ENCODE results near the gene PCDHA7.
"Not testable (repeated sequence)": the region's sequence is repeated elsewhere in the genome, so short reads cannot be mapped to it uniquely, and the experiment has no call there.

PCDHA7 gene

DNA sequence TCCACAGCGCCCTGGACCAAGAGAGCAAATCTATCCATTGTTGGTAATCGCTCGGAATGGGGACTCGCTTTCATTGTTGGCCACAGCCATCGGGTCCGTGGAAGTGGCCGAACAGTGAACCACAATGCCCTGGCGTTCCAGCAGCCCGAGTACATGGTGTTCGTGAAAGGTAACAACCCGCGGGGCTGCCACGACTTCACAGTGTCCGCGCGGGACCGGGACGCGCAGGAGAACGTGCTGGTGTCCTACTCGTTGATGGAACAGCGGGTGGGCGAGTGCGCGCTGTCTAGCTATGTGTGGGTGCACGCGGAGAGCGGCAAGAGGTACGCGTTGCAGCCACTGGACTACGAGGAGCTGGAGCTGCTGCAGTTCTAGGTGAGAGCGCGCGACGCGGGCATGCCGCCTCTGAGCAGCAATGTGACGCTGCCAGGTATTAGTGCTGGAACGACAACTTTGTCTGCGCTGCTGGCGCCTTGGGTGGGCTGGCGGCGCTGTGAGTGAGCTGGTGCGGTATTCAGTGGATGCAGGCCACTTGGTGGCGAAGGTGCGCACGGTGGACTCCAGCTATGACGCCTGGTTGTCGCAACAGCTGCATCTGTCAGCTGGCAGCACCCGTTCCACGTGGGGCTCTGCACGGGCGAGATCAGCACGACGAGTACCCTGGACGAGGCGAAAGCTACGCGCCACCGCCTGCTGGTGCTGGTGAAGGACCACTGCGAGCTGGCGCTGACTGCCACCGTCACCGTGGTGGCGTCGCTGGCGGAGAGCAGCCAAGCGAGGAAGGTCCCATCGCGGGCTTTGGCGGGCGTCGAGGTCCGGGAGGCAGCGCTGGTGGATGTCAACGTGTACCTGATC lies 28.6 kb downstream of the PCDHA7 start:
- no peak for DNase-seq (ENCODE audit: low read depth, low spot score)

DNA sequence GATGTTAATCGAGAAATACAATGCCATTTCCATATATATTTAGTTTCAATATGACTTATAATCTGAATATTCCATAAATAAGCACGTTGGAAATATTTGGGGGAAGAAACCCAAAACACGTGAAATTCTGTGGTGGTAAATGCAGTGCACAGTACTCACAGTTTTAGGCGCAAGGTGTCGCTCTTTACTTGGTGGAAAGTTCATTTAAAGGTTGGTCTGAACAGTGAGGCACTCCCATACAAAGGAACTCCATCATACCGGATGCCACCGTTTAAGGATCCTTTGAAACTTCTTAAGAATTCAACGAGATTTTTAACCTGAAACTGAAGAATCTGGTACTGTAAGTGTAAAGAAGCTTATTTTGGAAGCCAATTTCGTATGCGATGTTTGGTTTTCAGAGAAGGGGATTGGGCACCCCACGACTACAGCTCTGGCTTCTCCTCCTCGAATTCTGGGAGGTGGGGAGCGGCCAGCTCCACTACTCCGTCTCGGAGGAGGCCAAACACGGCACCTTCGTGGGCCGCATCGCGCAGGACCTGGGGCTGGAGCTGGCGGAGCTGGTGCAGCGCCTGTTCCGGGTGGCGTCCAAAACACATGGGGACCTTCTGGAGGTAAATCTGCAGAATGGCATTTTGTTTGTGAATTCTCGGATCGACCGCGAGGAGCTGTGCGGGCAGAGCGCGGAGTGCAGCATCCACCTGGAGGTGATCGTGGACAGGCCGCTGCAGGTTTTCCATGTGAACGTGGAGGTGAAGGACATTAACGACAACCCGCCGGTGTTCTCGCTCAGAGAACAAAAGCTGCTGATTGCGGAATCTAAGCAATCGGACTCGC lies 34.9 kb downstream of the PCDHA7 start, which contains the start of gene PCDHA11:
TSS of gene PCDHA11 (plus strand) at position 237 of the 834 bp plus-strand sequence. CDS start at position 384, 147 bp downstream.
- DNase-seq (ENCODE audit: low read depth, low spot score) = no peak

DNA sequence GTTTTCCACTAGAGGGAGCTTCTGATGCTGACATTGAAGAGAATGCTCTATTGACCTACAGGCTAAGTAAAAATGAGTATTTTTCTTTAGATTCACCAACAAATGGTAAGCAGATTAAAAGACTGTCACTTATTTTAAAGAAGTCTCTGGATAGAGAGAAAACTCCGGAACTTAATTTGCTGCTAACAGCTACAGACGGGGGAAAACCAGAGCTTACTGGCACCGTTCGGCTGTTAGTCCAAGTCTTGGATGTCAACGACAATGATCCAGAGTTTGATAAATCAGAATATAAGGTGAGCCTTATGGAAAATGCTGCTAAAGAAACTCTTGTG lies 35.5 kb downstream of the PCDHA7 start:
- no peak for DNase-seq (ENCODE audit: low read depth, low spot score)

DNA sequence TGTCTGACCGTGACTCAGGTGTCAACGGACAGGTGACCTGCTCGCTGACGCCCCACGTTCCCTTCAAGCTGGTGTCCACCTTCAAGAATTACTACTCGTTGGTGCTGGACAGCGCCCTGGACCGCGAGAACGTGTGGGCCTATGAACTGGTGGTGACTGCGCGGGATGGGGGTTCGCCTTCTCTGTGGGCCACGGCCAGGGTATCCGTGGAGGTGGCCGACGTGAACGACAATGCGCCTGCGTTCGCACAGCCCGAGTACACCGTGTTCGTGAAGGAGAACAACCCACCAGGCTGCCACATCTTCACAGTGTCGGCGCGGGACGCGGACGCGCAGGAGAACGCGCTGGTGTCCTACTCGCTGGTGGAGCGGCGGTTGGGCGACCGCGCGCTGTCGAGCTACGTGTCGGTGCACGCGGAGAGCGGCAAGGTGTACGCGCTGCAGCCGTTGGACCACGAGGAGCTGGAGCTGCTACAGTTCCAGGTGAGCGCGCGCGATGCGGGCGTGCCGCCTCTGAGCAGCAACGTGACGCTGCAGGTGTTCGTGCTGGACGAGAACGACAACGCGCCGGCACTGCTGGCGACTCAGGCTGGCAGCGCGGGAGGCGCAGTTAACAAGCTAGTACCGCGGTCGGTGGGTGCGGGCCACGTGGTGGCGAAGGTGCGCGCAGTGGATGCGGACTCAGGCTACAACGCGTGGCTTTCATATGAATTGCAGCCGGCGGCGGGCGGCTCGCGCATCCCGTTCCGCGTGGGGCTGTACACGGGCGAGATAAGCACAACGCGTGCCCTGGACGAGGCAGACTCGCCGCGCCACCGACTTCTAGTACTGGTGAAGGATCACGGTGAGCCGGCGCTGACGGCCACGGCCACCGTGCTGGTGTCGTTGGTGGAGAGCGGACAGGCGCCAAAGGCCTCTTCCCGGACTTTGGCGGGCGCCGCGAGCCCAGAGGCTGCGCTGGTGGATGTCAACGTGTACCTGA lies 36.4 kb downstream of the PCDHA7 start:
- DNase-seq (ENCODE audit: low read depth, low spot score) = no peak

DNA sequence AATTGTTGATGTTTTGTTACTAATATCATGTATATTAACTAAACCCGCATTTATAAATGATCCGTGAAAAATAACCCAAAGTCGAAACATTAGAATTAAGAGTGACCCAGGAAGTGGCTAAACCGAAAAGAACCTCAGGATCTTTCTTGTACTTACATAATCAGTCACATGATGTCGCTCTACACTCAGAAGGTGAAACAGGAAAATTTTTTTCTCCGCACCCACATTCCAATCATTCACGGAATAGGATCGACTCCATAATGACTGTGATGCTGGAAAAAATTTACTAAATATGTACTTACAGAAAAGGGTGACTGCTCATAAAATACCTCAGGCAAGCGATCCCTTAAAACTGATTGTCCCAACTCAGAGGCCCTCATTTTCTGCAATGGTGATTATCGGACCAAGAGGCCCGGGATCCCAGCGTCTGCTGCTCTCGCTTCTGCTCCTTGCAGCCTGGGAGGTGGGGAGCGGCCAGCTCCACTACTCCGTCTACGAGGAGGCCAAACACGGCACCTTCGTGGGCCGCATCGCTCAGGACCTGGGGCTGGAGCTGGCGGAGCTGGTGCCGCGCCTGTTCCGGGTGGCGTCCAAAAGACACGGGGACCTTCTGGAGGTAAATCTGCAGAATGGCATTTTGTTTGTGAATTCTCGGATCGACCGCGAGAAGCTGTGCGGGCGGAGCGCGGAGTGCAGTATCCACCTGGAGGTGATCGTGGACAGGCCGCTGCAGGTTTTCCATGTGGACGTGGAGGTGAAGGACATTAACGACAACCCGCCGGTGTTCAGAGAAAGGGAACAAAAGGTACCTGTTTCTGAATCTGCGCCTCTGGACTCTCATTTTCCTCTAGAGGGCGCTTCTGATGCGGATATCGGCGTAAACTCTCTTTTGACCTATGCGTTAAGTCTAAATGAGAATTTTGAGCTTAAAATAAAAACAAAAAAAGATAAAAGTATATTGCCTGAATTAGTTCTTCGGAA lies 41.3 kb downstream of the PCDHA7 start, which contains the start of gene PCDHA12:
TSS of gene PCDHA12 (plus strand) at position 224 of the 981 bp plus-strand sequence. CDS start at position 389, 165 bp downstream.
- DNase-seq (ENCODE audit: low read depth, low spot score) = no peak

DNA sequence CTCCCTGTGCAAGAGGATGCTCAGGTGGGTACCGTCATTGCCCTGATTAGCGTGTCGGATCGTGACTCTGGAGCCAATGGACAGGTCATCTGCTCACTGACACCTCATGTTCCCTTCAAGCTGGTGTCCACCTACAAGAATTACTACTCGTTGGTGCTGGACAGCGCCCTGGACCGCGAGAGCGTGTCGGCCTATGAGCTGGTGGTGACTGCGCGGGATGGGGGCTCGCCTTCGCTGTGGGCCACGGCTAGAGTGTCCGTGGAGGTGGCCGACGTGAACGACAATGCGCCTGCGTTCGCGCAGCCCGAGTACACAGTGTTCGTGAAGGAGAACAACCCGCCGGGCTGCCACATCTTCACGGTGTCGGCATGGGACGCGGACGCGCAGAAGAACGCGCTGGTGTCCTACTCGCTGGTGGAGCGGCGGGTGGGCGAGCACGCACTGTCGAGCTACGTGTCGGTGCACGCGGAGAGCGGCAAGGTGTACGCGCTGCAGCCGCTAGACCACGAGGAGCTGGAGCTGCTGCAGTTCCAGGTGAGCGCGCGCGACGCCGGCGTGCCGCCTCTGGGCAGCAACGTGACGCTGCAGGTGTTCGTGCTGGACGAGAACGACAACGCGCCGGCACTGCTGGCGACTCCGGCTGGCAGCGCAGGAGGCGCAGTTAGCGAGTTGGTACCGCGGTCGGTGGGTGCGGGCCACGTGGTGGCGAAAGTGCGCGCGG lies 42.6 kb downstream of the PCDHA7 start:
- not testable (repeated sequence) for DNase-seq (ENCODE audit: low read depth, low spot score)

DNA sequence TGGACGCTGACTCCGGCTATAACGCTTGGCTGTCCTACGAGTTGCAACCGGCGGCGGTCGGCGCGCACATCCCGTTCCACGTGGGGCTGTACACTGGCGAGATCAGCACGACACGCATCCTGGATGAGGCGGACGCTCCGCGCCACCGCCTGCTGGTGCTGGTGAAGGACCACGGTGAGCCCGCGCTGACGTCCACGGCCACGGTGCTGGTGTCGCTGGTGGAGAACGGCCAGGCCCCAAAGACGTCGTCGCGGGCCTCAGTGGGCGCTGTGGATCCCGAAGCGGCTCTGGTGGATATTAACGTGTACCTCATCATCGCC lies 43.2 kb downstream of the PCDHA7 start:
- DNase-seq (ENCODE audit: low read depth, low spot score) = no peak

DNA sequence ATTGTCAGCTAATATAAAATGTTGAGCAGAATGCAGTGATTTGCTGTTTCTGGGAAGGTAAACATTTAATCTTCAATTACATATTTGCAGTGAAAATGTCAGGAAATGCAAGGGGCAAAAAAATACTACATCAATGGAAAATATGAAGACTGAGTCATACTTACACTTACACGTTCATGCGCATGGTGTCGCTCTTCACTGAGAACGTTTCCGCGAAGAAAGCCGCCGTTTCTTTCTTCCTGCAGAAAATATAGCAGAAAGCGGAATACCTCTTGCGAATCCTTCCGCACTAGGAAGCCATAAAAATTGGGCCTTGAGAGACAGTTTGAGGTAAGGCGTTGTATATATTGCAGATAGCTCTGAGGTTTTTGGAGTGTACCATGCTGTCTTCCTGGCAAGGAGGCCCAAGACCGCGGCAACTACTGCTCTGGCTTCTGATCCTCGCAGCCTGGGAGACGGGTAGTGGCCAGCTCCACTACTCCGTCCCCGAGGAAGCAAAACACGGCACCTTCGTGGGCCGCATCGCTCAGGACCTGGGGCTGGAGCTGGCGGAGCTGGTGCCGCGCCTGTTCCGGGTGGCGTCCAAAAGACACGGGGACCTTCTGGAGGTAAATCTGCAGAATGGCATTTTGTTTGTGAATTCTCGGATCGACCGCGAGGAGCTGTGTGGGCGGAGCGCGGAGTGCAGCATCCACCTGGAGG lies 48.0 kb downstream of the PCDHA7 start, which contains the start of gene PCDHA13:
TSS of gene PCDHA13 (plus strand) at position 236 of the 702 bp plus-strand sequence. CDS start at position 381, 145 bp downstream.
- DNase-seq (ENCODE audit: low read depth, low spot score) = no peak

DNA sequence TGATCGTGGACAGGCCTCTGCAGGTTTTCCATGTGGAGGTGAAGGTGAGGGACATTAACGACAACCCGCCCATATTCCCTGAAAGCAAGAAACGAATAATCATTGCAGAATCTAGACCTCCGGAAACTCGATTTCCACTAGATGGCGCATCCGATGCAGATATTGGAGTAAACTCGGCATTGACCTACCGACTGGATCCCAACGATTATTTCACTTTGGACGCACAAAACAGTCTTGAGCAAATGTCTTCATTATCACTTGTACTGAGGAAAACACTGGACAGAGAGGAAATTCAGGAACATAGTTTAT lies 48.5 kb downstream of the PCDHA7 start:
- DNase-seq (ENCODE audit: low read depth, low spot score) = no peak

DNA sequence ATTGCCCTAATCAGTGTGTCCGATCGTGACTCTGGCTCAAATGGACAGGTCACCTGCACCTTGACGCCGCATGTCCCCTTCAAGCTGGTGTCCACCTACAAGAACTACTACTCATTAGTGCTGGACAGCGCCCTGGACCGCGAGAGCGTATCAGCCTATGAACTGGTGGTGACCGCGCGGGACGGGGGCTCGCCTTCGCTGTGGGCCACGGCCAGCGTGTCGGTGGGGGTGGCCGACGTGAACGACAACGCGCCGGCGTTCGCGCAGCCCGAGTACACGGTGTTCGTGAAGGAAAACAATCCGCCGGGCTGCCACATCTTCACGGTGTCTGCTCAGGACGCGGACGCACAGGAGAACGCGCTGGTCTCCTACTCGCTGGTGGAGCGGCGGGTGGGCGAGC lies 49.3 kb downstream of the PCDHA7 start:
- DNase-seq (ENCODE audit: low read depth, low spot score) = no peak

DNA sequence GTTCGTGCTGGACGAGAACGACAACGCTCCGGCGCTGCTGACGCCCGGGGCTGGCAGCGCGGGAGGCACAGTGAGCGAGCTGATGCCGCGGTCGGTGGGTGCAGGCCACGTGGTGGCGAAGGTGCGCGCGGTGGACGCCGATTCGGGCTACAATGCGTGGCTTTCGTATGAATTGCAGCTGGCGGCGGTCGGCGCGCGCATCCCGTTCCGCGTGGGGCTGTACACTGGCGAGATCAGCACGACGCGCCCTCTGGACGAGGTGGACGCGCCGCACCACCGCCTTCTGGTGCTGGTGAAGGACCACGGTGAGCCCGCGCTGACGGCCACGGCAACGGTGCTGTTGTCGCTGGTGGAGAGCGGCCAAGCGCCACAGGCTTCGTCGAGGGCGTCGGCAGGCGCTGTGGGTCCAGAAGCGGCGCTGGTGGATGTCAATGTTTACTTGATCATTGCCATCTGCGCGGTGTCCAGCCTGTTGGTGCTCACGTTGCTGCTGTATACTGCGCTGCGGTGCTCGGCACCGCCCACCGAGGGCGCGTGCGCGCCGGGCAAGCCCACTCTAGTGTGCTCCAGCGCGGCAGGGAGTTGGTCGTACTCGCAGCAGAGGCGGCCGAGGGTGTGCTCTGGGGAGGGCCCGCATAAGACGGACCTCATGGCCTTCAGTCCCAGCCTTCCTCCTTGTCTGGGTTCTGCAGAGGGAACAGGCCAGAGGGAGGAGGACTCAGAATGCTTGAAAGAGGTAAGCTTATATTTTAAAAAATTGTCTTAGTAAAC lies 50.0 kb downstream of the PCDHA7 start:
- DNase-seq (ENCODE audit: low read depth, low spot score) = no peak

Measured in brain pericyte (primary cell).